Lung microvascular endothelial cell (primary cell): ENCODE results near the gene MAN1B1. TPM values are rescaled to one million over a fixed set of nuclear protein-coding genes. Genes with fewer than 3 reads are reported as not detected.
A peak's percentile ranks its signal among the peaks of the same experiment; 100 is the strongest.
"Not testable (repeated sequence)": the region's sequence is repeated elsewhere in the genome, so short reads cannot be mapped to it uniquely, and the experiment has no call there.

Experiments used
- DNase-seq, 2 donors: peaks; one replicate each; pipeline versions ENCODE4 v3.0.0 to v3.0.0-alpha.2; 2010; ENCODE audit warnings: low read depth in 2 of 2
- total RNA-seq: library from RNA; depleted of rRNA; stranded (reverse); fragments of >200 nt; gene quantifications from 2 replicates; pipeline ENCODE4 v1.2.1, GENCODE V29; 2014

Gene MAN1B1
- total RNA-seq, 1 donor from 2014 or later, result 38.3 TPM

- DNase-seq, result peak in 1 of 2 donors; percentile 23
Measured at GRCh38 chr9:137126786-137127185, 40.0 kb downstream of the MAN1B1 start.

- peak in 1 of 2 donors; percentile 63 for DNase-seq
Measured at GRCh38 chr9:137127301-137128157, 40.7 kb downstream of the MAN1B1 start.

- no peak for DNase-seq
Measured at GRCh38 chr9:137128158-137128861, 41.5 kb downstream of the MAN1B1 start.

- no peak for DNase-seq
Measured at GRCh38 chr9:137128862-137129455, 42.2 kb downstream of the MAN1B1 start.

- DNase-seq, result peak; percentile 95
Measured at GRCh38 chr9:137129456-137130175, 42.8 kb downstream of the MAN1B1 start.

GRCh38 chr9:137130176-137130755, 43.5 kb downstream of the MAN1B1 start:
- peak in 1 of 2 donors; percentile 21 for DNase-seq

- DNase-seq, result no peak
Measured at GRCh38 chr9:137134191-137134590, 47.4 kb downstream of the MAN1B1 start.

GRCh38 chr9:137135154-137135553, 48.4 kb downstream of the MAN1B1 start:
- DNase-seq, result not testable (repeated sequence)

GRCh38 chr9:137136261-137136880, 49.6 kb downstream of the MAN1B1 start:
- no peak for DNase-seq

GRCh38 chr9:137136881-137137607, 50.3 kb downstream of the MAN1B1 start:
- no peak for DNase-seq

- no peak for DNase-seq
Measured at GRCh38 chr9:137138058-137138721, 51.4 kb downstream of the MAN1B1 start.

- peak; percentile 43 to 59 for DNase-seq
Measured at GRCh38 chr9:137138722-137139467, 52.1 kb downstream of the MAN1B1 start, which contains the start of gene GRIN1. Gene GRIN1 (plus strand): TSS chr9:137139154. CDS start chr9:137139487, 333 bp downstream.

- no peak for DNase-seq
Measured at GRCh38 chr9:137139468-137140150, 52.8 kb downstream of the MAN1B1 start.

GRCh38 chr9:137140151-137141012, 53.6 kb downstream of the MAN1B1 start:
- no peak for DNase-seq

- no peak for DNase-seq
Measured at GRCh38 chr9:137141050-137141810, 54.4 kb downstream of the MAN1B1 start.
